Naive thymus-derived CD8-positive, alpha-beta T cell (primary cell): Measurements from ENCODE around the gene STUM. TPM values are rescaled to one million over a fixed set of nuclear protein-coding genes. Genes with fewer than 3 reads are reported as not detected.

ENCODE experiments used
- ATAC-seq, 2 donors: fragments of 150-1000 bp; cut with Tn5 transposase in 1 of 2; sonication (Bioruptor Pico), chemical (Tn5 transposase) in 1 of 2; 1 replicate in 1 of 2; 2 replicates in 1 of 2; pipeline ENCODE4 v1.10.0; 2021; ENCODE audit warnings: mild to moderate bottlenecking in 2 of 2, moderate library complexity in 2 of 2
- POLR2A ChIA-PET: fragments of 350-600 bp; sonication (Branson Sonifier 250); formaldehyde crosslinking; loops from one replicate; lab custom pipeline; 2021; ENCODE audit warnings: antibody characterized with exemption; lab: Charles Lee
- DNase-seq, 10 donors: peaks; one replicate each; pipeline versions ENCODE4 v3.0.0 to v3.0.0-alpha.2; 2020 to 2022
- H3K27ac Mint-ChIP-seq, 10 donors: one replicate each; pipeline ENCODE4 v1.8.0; 2020 to 2022; ENCODE audit warnings: mild to moderate bottlenecking in 10 of 10, mixed read lengths in 10 of 10, moderate library complexity in 4 of 10, inconsistent platforms in 1 of 10
- H3K27me3 Mint-ChIP-seq, 5 donors: one replicate each; pipeline ENCODE4 v1.8.0; 2021 to 2022; ENCODE audit warnings: mixed read lengths in 5 of 5
- H3K36me3 Mint-ChIP-seq, 3 donors: one replicate each; pipeline ENCODE4 v1.8.0; 2020 to 2022; ENCODE audit warnings: mixed read lengths in 3 of 3, mild to moderate bottlenecking in 2 of 3, inconsistent platforms in 1 of 3
- H3K4me1 Mint-ChIP-seq, 4 donors: one replicate each; pipeline ENCODE4 v1.8.0; 2021 to 2022; ENCODE audit warnings: mixed read lengths in 4 of 4
- H3K4me3 Mint-ChIP-seq, 10 donors: one replicate each; pipeline ENCODE4 v1.8.0; 2020 to 2022; ENCODE audit warnings: mild to moderate bottlenecking in 10 of 10, mixed read lengths in 10 of 10, moderate library complexity in 6 of 10, inconsistent platforms in 1 of 10
- H3K9me3 Mint-ChIP-seq, 9 donors: one replicate each; pipeline ENCODE4 v1.8.0; 2020 to 2022; ENCODE audit warnings: mixed read lengths in 9 of 9, mild to moderate bottlenecking in 3 of 9, inconsistent platforms in 1 of 9, moderate library complexity in 1 of 9
- polyA plus RNA-seq, 3 donors: library from polyadenylated mRNA; unstranded; fragments of 300-500 nt; fragmentation: Illumina TruSeq; gene quantifications; one replicate each; pipeline ENCODE4 v1.2.3, GENCODE V29; 2021
- total RNA-seq, 8 experiments: library from RNA in 2 of 8; stranded (reverse) in 2 of 8; gene quantifications; one replicate each; pipeline ENCODE4 v1.2.3 and lab custom pipeline; 2021 to 2026

Gene STUM
- total and polyA plus RNA-seq, 5 experiments from 2014 or later: 0.14 to 0.65 TPM; not detected in 3

DNA sequence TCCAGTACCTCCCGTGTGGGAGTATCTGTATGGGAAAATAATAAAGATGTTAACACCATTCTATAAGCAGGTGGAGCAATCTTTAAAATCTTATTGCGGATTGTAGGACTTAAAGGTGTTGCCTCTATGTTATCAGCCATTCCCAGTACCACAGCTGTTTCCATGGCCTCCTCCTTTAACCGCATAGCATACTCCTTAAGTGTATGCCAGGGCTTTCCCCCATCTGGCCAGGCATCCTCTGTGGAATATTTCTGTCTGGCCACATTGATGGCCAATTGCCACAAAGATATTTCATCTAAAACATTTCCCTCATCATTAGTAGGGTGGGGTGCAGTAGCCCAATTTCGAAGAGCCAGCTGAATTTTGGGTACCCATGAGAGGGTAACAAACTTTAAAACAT, 7.3 kb upstream of the STUM start:
- peaks cover 0 to 4% (median 0%) of the 10 kb centered on the region in 3 donors for H3K36me3 Mint-ChIP-seq
- peaks cover 0 to 12% (median 5%) of the 10 kb centered on the region in 5 donors for H3K27me3 Mint-ChIP-seq
- no peak for ATAC-seq
- no peak for DNase-seq
- no peaks in the 10 kb centered on the region for H3K9me3 Mint-ChIP-seq
- H3K27ac Mint-ChIP-seq: no peak overlapping the region
- POLR2A ChIA-PET: no interaction called here
- H3K4me3 Mint-ChIP-seq: no peak overlapping the region
- H3K4me1 Mint-ChIP-seq: peaks cover 0 to 2% (median 0%) of the 10 kb centered on the region in 4 donors

GRCh38 chr1:226541631-226542622, 6.6 kb upstream of the STUM start:
- no peaks in the 10 kb centered on the region for H3K9me3 Mint-ChIP-seq
- DNase-seq (no peak), ATAC-seq (no peak)
- peaks cover 0 to 4% (median 0%) of the 10 kb centered on the region in 3 donors for H3K36me3 Mint-ChIP-seq
- H3K4me3 Mint-ChIP-seq: no peak overlapping the region
- POLR2A ChIA-PET: no interaction called here
- peaks cover 0 to 17% (median 5%) of the 10 kb centered on the region in 5 donors for H3K27me3 Mint-ChIP-seq
- peaks cover 0 to 2% (median 0%) of the 10 kb centered on the region in 4 donors for H3K4me1 Mint-ChIP-seq
- H3K27ac Mint-ChIP-seq: no peak overlapping the region

DNA sequence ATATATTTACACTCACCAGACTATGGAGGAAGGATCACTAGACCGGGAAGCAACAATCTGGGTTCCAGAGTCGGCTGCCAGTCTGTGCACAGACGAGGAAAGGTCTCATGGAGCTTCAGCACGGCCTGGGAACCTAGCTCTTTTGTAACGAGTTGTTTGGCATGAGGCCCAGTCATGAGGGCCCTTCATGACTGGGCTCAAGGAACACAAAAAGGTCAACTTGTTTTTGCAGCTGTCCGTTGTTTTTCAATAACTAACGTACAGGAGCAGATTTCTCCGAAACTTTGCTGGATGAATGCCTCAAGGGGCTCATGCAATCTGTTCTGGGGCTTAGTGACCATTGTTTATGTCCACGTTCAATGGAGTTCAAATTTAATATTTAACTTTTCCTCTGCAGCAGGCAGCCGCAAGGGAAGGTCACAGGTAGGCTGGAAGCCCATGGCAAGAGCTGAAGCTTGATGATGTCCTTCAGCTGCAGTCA, 5.9 kb upstream of the STUM start:
- Mint-ChIP-seq H3K27me3 (peaks cover under 1 to 22% (median 7%) of the 10 kb centered on the region in 5 donors), H3K4me1 (peaks cover 1 to 3% (median 2%) of the 10 kb centered on the region in 4 donors), H3K9me3 (no peaks in the 10 kb centered on the region), H3K27ac (no peak overlapping the region), H3K4me3 (no peak overlapping the region), H3K36me3 (peaks cover 0 to 4% (median 0%) of the 10 kb centered on the region in 3 donors)
- ATAC-seq (no peak), DNase-seq (no peak)
- POLR2A ChIA-PET: no interaction called here

- H3K9me3 Mint-ChIP-seq: no peaks in the 10 kb centered on the region
- POLR2A ChIA-PET: no interaction called here
- peaks cover 0 to 4% (median 0%) of the 10 kb centered on the region in 3 donors for H3K36me3 Mint-ChIP-seq
- no peak overlapping the region for H3K4me3 Mint-ChIP-seq
- peak overlapping the region in 1 of 10 donors; percentile 3 for H3K27ac Mint-ChIP-seq
- no peak for ATAC-seq
- H3K27me3 Mint-ChIP-seq: peaks cover 4 to 39% (median 22%) of the 10 kb centered on the region in 5 donors
- DNase-seq: no peak
- peaks cover 11 to 23% (median 19%) of the 10 kb centered on the region in 4 donors for H3K4me1 Mint-ChIP-seq
These were observed 2.5 kb upstream of the STUM start for GRCh38 chr1:226545836-226546596.

DNA sequence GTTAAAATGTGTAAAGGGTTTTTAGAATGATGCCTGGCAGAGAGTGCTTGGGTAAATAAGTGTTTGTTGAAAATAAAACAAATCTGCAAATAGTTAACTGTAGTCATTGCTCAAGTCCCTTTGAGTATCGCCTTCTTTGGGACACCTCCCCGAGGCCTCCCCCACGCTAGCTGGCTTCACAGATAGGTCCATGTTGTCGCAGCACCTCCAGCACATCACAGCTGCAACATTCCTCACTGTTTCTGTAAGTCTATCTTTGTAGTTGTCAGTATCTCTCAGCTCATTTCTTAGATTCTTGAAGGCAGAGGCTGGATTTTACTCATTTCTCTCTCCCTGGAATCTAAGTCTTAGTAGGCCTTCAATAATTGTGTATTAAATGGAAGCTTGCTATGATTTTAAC, 1.6 kb upstream of the STUM start:
- Mint-ChIP-seq H3K4me1 (peaks cover 11 to 23% (median 19%) of the 10 kb centered on the region in 4 donors), H3K36me3 (peaks cover 0 to 4% (median 0%) of the 10 kb centered on the region in 3 donors), H3K4me3 (no peak overlapping the region), H3K9me3 (no peaks in the 10 kb centered on the region), H3K27me3 (peaks cover 4 to 48% (median 24%) of the 10 kb centered on the region in 5 donors), H3K27ac (no peak overlapping the region)
- DNase-seq: no peak
- POLR2A ChIA-PET: no interaction called here
- no peak for ATAC-seq

DNA sequence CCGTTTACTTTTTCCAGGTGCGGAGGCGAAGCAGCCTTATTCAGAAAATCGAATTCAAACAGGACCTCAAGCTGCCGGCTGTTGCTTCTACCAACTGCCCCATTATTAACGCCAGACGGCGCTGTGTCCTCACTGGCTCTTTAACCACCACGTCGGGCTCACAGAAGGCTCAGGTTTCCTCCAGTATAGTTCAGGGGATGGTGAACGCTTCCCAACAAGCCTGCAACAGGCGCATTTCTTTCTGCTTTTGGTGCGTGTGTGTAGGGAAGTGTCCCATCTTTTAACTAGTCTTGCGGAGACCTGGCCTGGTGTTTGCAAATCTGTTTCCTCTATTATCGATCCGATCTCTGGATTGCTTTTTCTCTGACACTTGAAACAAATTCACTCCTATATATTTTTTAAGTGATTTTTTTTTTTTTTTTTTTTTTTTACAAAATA, 791 bp upstream of the STUM start:
- Mint-ChIP-seq H3K4me3 (peak overlapping the region; percentile 29 to 68 (median 44)), H3K36me3 (peaks cover 0 to 3% (median 0%) of the 10 kb centered on the region in 3 donors), H3K27me3 (peaks cover 5 to 51% (median 24%) of the 10 kb centered on the region in 5 donors), H3K9me3 (no peaks in the 10 kb centered on the region), H3K4me1 (peaks cover 11 to 23% (median 19%) of the 10 kb centered on the region in 4 donors), H3K27ac (no peak overlapping the region)
- POLR2A ChIA-PET: interaction anchor here (0.6 to 2.4 kb wide), 3 partner anchors 8 to 123 kb away, joined by 3 to 9 read pairs (median 7); no protein-coding TSS in a partner anchor
- peak; percentile 24 to 75 (median 44) for DNase-seq
- peak; percentile 50 for ATAC-seq

GRCh38 chr1:226549094-226549936, 751 bp downstream of the STUM start:
- Mint-ChIP-seq H3K36me3 (no peaks in the 10 kb centered on the region), H3K27ac (no peak overlapping the region), H3K4me3 (peak overlapping the region; percentile 69 to 92 (median 86)), H3K4me1 (peaks cover 14 to 23% (median 19%) of the 10 kb centered on the region in 4 donors), H3K9me3 (no peaks in the 10 kb centered on the region), H3K27me3 (peaks cover 7 to 62% (median 28%) of the 10 kb centered on the region in 5 donors)
- DNase-seq (peak in 5 of 10 donors; percentile 8 to 26 (median 21)), ATAC-seq (peak; percentile 29 to 35)
- POLR2A ChIA-PET: interaction anchor here (1.3 to 2.4 kb wide), 2 partner anchors 105 to 125 kb away, joined by 7 to 9 read pairs; no protein-coding TSS in a partner anchor

GRCh38 chr1:226549937-226550671, 1.5 kb downstream of the STUM start:
- DNase-seq (peak in 7 of 10 donors; percentile 7 to 41 (median 26)), ATAC-seq (peak; percentile 39 to 55)
- H3K4me3 Mint-ChIP-seq: peak overlapping the region; percentile 69 to 92 (median 86)
- H3K9me3 Mint-ChIP-seq: no peaks in the 10 kb centered on the region
- H3K36me3 Mint-ChIP-seq: no peaks in the 10 kb centered on the region
- H3K27ac Mint-ChIP-seq: peak overlapping the region in 3 of 10 donors; percentile 26 to 75 (median 44)
- POLR2A ChIA-PET: interaction anchor here (2.4 kb wide), 1 partner anchor 125 kb away, joined by 9 read pairs; no protein-coding TSS in a partner anchor
- H3K27me3 Mint-ChIP-seq: peaks cover 7 to 69% (median 29%) of the 10 kb centered on the region in 5 donors
- H3K4me1 Mint-ChIP-seq: peaks cover 14 to 23% (median 19%) of the 10 kb centered on the region in 4 donors

DNA sequence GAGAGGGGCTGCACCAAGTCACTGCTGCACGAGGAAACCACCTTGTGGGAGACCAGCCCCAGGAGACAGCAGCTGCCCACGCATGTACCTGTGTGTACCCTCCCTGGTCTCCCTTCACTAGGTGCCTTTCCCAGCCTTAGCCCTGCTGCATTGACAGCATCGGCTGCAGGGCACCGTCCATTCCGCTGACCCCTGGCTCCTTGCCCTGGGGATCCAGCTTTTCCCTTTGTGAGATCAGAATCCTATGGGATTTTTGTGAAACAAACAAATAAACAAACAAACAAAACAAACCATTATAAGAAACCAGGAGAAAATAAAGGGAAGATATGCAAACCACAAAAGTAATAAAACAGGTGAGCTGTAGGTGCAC, 2.1 kb downstream of the STUM start:
- H3K4me1 Mint-ChIP-seq: peaks cover 13 to 23% (median 19%) of the 10 kb centered on the region in 4 donors
- peak overlapping the region in 9 of 10 donors; percentile 69 to 92 (median 86) for H3K4me3 Mint-ChIP-seq
- no peaks in the 10 kb centered on the region for H3K36me3 Mint-ChIP-seq
- ATAC-seq (no peak), DNase-seq (no peak)
- H3K27me3 Mint-ChIP-seq: peaks cover 7 to 69% (median 27%) of the 10 kb centered on the region in 5 donors
- no peaks in the 10 kb centered on the region for H3K9me3 Mint-ChIP-seq
- POLR2A ChIA-PET: no interaction called here
- H3K27ac Mint-ChIP-seq: peak overlapping the region in 1 of 10 donors; percentile 26

DNA sequence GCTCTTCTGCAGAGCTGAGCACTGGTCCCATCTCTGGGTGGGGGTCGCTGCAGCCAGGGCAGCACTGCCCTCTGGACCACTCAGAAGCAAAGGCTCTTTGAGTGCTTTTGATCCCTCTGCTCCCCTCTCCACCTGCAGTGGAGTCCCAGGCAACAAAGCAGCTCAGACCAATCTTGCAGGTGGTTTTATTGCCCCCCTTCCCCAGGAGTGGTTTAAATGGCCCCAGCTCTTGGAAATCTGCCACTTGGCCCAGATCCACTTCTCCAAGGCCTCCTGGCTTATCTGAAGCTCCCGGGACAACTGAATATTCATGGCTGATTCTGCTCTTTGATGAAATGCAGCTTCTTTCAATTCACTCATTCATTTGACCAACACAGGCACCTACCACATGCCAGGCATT, 2.7 kb downstream of the STUM start:
- DNase-seq (no peak), ATAC-seq (no peak)
- Mint-ChIP-seq H3K4me1 (peaks cover 13 to 23% (median 19%) of the 10 kb centered on the region in 4 donors), H3K27me3 (peaks cover 7 to 65% (median 27%) of the 10 kb centered on the region in 5 donors), H3K9me3 (no peaks in the 10 kb centered on the region), H3K27ac (no peak overlapping the region), H3K4me3 (peak overlapping the region in 1 of 10 donors; percentile 29), H3K36me3 (no peaks in the 10 kb centered on the region)
- POLR2A ChIA-PET: no interaction called here

- Mint-ChIP-seq H3K27ac (no peak overlapping the region), H3K27me3 (peaks cover 9 to 60% (median 27%) of the 10 kb centered on the region in 5 donors), H3K4me1 (peaks cover 13 to 23% (median 19%) of the 10 kb centered on the region in 4 donors), H3K36me3 (no peaks in the 10 kb centered on the region), H3K9me3 (no peaks in the 10 kb centered on the region), H3K4me3 (no peak overlapping the region)
- POLR2A ChIA-PET: no interaction called here
- no peak for DNase-seq
- no peak for ATAC-seq
These were observed 3.5 kb downstream of the STUM start for GRCh38 chr1:226552061-226552460.
